Measurements from ENCODE around the gene GNLY. TPM values are rescaled to one million over a fixed set of nuclear protein-coding genes. Genes with fewer than 3 reads are reported as not detected.
"Not testable (repeated sequence)": the region's sequence is repeated elsewhere in the genome, so short reads cannot be mapped to it uniquely, and the experiment has no call there.

Gene GNLY
- polyA plus RNA-seq, 1 of the 3 experiments (the other 2 are of a cell fraction) = not detected

- ChIA-PET POLR2A (no interaction called here), CTCF (interaction anchor here (0.8 to 7.5 kb wide), 3 partner anchors 8 to 113 kb away, joined by 3 to 49 read pairs (median 7); no protein-coding TSS in a partner anchor)
- Histone ChIP-seq H3K79me2 (ENCODE audit: insufficient read depth) (no peaks in the 10 kb centered on the region), H3K4me1 (ENCODE audit: control insufficient read depth in 1 of 2, insufficient read depth in 2 of 2, low read depth in 1 of 2, low read length in 1 of 2) (no peaks in the 10 kb centered on the region), H3K4me2 (no peak overlapping the region), H4K20me1 (ENCODE audit: insufficient read depth) (no peaks in the 10 kb centered on the region), H3K4me3 (ENCODE audit: low read depth in 2 of 2, low read length in 1 of 2) (no peak overlapping the region), H3K27ac (ENCODE audit: low read depth in 2 of 2, low read length in 1 of 2) (peak overlapping the region in 1 of 2 experiments; percentile 38; a peak in 1 of 4 replicates), H3K9me3 (no peaks in the 10 kb centered on the region), H3K9me2 (no peaks in the 10 kb centered on the region), H3K9ac (no peak overlapping the region), H2AFZ (ENCODE audit: low read depth) (no peak overlapping the region), H3K36me3 (replicated peaks in 1 of 2; ENCODE audit: control insufficient read depth in 1 of 2, insufficient read depth in 2 of 2, low read length in 1 of 2) (peaks cover 3 to 7% of the 10 kb centered on the region in 2 experiments), H3K27me3 (ENCODE audit: insufficient read depth) (no peaks in the 10 kb centered on the region), H3F3A (replicated peaks; ENCODE audit: insufficient read depth) (peaks cover 16% of the 10 kb centered on the region)
- DNase-seq = no peak
- TF ChIP-seq, protein P1, sequence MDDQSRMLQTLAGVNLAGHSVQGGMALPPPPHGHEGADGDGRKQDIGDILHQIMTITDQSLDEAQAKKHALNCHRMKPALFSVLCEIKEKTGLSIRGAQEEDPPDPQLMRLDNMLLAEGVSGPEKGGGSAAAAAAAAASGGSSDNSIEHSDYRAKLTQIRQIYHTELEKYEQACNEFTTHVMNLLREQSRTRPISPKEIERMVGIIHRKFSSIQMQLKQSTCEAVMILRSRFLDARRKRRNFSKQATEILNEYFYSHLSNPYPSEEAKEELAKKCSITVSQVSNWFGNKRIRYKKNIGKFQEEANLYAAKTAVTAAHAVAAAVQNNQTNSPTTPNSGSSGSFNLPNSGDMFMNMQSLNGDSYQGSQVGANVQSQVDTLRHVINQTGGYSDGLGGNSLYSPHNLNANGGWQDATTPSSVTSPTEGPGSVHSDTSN (IDR thresholded peaks at IDR 0.05) = no peak
- no peak for TF ChIP-seq SIN3A (IDR thresholded peaks at IDR 0.05; ENCODE audit: borderline replicate concordance, low read depth, low read length)
- no peak for TF ChIP-seq MAX (IDR thresholded peaks at IDR 0.05; ENCODE audit: low read depth)
- no peak for TF ChIP-seq CTCF (IDR thresholded peaks at IDR 0.05)
- no peak for TF ChIP-seq CHD2 (IDR thresholded peaks at IDR 0.05; ENCODE audit: low read length, partially characterized antibody)
- TF ChIP-seq EZH2phosphoT487 (IDR thresholded peaks at IDR 0.05; ENCODE audit: borderline replicate concordance, low read depth) = no peak
- TF ChIP-seq MEF2A (IDR thresholded peaks at IDR 0.05; ENCODE audit: borderline replicate concordance, low read depth) = no peak
- 93% methylated on average over 3 of the region's 3 CpGs for WGBS (ENCODE audit: low lambda C conversion rate)
These were observed 37.7 kb upstream of the GNLY start for GRCh38 chr2:85656468-85656867.

DNA sequence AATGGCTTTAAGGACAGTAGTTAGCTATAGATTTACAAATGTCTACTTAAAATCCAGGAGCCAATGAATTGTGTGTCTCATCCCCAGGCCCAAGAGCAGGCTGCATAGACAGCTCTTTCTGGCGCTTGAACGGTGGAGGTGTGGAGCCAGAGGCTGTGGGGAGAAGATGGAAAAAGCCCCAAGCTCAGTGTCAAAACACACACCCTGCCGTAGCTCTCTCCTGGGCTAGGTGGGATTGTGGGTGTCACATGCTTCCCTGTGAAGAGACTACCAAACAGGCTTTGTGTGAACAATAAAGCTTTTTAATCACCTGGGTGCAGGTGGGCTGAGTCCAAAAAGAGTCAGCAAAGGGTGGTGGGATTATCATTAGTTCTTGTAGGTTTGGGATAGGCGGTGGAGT lies 36.8 kb upstream of the GNLY start:
- H3K36me3 ChIP-seq (replicated peaks in 1 of 2; ENCODE audit: control insufficient read depth in 1 of 2, insufficient read depth in 2 of 2, low read length in 1 of 2); POLR2A ChIA-PET; H3K4me2 ChIP-seq; H3K9ac ChIP-seq; H3K9me3 ChIP-seq; H3K4me1 ChIP-seq (ENCODE audit: control insufficient read depth in 1 of 2, insufficient read depth in 2 of 2, low read depth in 1 of 2, low read length in 1 of 2); H3K27me3 ChIP-seq (ENCODE audit: insufficient read depth); DNase-seq; H3K9me2 ChIP-seq; H3K4me3 ChIP-seq (ENCODE audit: low read depth in 2 of 2, low read length in 1 of 2); H3K79me2 ChIP-seq (ENCODE audit: insufficient read depth); H3K27ac ChIP-seq (ENCODE audit: low read depth in 2 of 2, low read length in 1 of 2); H4K20me1 ChIP-seq (ENCODE audit: insufficient read depth); H2AFZ ChIP-seq (ENCODE audit: low read depth): not testable (repeated sequence)
- CTCF ChIA-PET = interaction anchor here (0.8 to 7.5 kb wide), 4 partner anchors 9 to 112 kb away, joined by 3 to 49 read pairs (median 6); no protein-coding TSS in a partner anchor
- 97% methylated on average over 4 of the region's 4 CpGs for whole genome bisulfite sequencing (ENCODE audit: low lambda C conversion rate)
- H3F3A ChIP-seq (replicated peaks; ENCODE audit: insufficient read depth) = peaks cover 11% of the 10 kb centered on the region
